Neuronal stem cell (in vitro differentiated cells): ENCODE results near the gene PALS2. TPM values are rescaled to one million over a fixed set of nuclear protein-coding genes. Genes with fewer than 3 reads are reported as not detected.

Experiments
- DNase-seq: peaks from one replicate; pipeline ENCODE4 v3.0.0-alpha.2; 2013; ENCODE audit warnings: low spot score
- H2AFZ ChIP-seq: one replicate; pipeline ENCODE4 v1.6.1; 2013; ENCODE audit warnings: mild to moderate bottlenecking, low read length, inconsistent platforms
- H2AK5ac ChIP-seq: 2 replicates; pipeline ENCODE4 v1.6.1; 2013; ENCODE audit warnings: low read depth, mild to moderate bottlenecking, inconsistent platforms, low read length, moderate library complexity, mixed read lengths
- H2BK120ac ChIP-seq: 2 replicates; pipeline ENCODE4 v1.6.1; 2013; ENCODE audit warnings: low read depth, mild to moderate bottlenecking, inconsistent platforms, low read length, moderate library complexity, mixed read lengths
- H2BK12ac ChIP-seq: one replicate; pipeline ENCODE4 v1.6.1; 2013; ENCODE audit warnings: low read length, inconsistent platforms
- H2BK15ac ChIP-seq: 2 replicates; pipeline ENCODE4 v1.6.1; 2013; ENCODE audit warnings: mild to moderate bottlenecking, low read length, inconsistent platforms, mixed read lengths
- H2BK5ac ChIP-seq: one replicate; pipeline ENCODE4 v1.6.1; 2013; ENCODE audit warnings: inconsistent platforms, mild to moderate bottlenecking, low read length, moderate library complexity
- H3K14ac ChIP-seq: one replicate; pipeline ENCODE4 v1.6.1; 2013; ENCODE audit warnings: low read length, inconsistent platforms
- H3K18ac ChIP-seq: 2 replicates; pipeline ENCODE4 v1.6.1; 2013; ENCODE audit warnings: low read length, inconsistent platforms
- H3K23ac ChIP-seq: 2 replicates; pipeline ENCODE4 v1.6.1; 2013; ENCODE audit warnings: low read depth, mild to moderate bottlenecking, mixed read lengths, low read length, inconsistent platforms; ENCODE audit not compliant: poor library complexity
- H3K27ac ChIP-seq: replicated peaks from 3 replicates; pipeline ENCODE4 v1.5.1; 2013; ENCODE audit warnings: low read length, inconsistent platforms
- H3K27me3 ChIP-seq, 3 experiments: 2 replicates each; pipeline ENCODE4 v1.6.1; 2013; ENCODE audit warnings: low read length in 3 of 3, mild to moderate bottlenecking in 2 of 3, inconsistent platforms in 1 of 3, low read depth in 1 of 3, mixed read lengths in 1 of 3, moderate library complexity in 1 of 3; ENCODE audit not compliant: control insufficient read depth in 3 of 3, insufficient read depth in 3 of 3
- H3K36me3 ChIP-seq, 2 donors: replicated peaks in 1 of 2; 2 replicates each; pipeline ENCODE4 v1.6.1; 2013; ENCODE audit warnings: low read length in 2 of 2; ENCODE audit not compliant: control insufficient read depth in 2 of 2, insufficient read depth in 2 of 2
- H3K4ac ChIP-seq: 2 replicates; pipeline ENCODE4 v1.6.1; 2013; ENCODE audit warnings: inconsistent platforms, mild to moderate bottlenecking, low read length, moderate library complexity
- H3K4me1 ChIP-seq, 2 donors: 1 replicate in 1 of 2; 2 replicates in 1 of 2; pipeline ENCODE4 v1.6.1; 2013; ENCODE audit warnings: low read length in 2 of 2, low read depth in 1 of 2; ENCODE audit not compliant: control insufficient read depth in 2 of 2, insufficient read depth in 1 of 2
- H3K4me2 ChIP-seq: one replicate; pipeline ENCODE4 v1.6.1; 2013; ENCODE audit warnings: mild to moderate bottlenecking, low read length, inconsistent platforms; ENCODE audit not compliant: insufficient read depth, poor library complexity, severe bottlenecking
- H3K4me3 ChIP-seq, 2 donors: 2 replicates each; pipeline ENCODE4 v1.5.1; 2013; ENCODE audit warnings: low read length in 2 of 2, mild to moderate bottlenecking in 2 of 2, inconsistent platforms in 1 of 2, moderate library complexity in 1 of 2
- H3K79me1 ChIP-seq: one replicate; pipeline ENCODE4 v1.6.1; 2013; ENCODE audit warnings: low read depth, mild to moderate bottlenecking, inconsistent platforms, low read length, moderate library complexity
- H3K9ac ChIP-seq: one replicate; pipeline ENCODE4 v1.6.1; 2013; ENCODE audit warnings: mild to moderate bottlenecking, low read depth, low read length, inconsistent platforms; ENCODE audit not compliant: poor library complexity
- H3K9me3 ChIP-seq, 2 donors: replicated peaks in 1 of 2; 2 replicates each; pipeline versions ENCODE3 to v1.6.1; 2013; ENCODE audit warnings: low read length in 2 of 2, mild to moderate bottlenecking in 2 of 2, inconsistent platforms in 1 of 2, low read depth in 1 of 2, mixed read lengths in 1 of 2, moderate library complexity in 1 of 2; ENCODE audit not compliant: control insufficient read depth in 2 of 2, insufficient read depth in 1 of 2
- H4K8ac ChIP-seq: one replicate; pipeline ENCODE4 v1.6.1; 2013; ENCODE audit warnings: low read depth, mild to moderate bottlenecking, inconsistent platforms, low read length, moderate library complexity
- H4K91ac ChIP-seq: one replicate; pipeline ENCODE4 v1.6.1; 2013; ENCODE audit warnings: low read length, low read depth, mild to moderate bottlenecking, inconsistent platforms; ENCODE audit not compliant: poor library complexity
- WGBS, 2 donors: extraction: QIAGEN DNeasy Blood & Tissue Kit; methylation state at CpG; one replicate each; pipeline ENCODE4 v1.1.7; 2013; ENCODE audit warnings: missing lambda C conversion rate in 2 of 2, mixed read lengths in 1 of 2; ENCODE audit not compliant: insufficient read length in 2 of 2, insufficient replicate concordance in 1 of 2; ENCODE audit errors: extremely low coverage in 2 of 2; 5-methylcytosine and 5-hydroxymethylcytosine counted together
- small RNA-seq: library from polyadenylated mRNA; stranded (forward); fragments of <200 nt; extraction: miRNeasy Mini kit (QIAGEN cat#:217004); gene quantifications from one replicate; pipeline ENCODE3, GENCODE V24; 2013; ENCODE audit not compliant: insufficient read depth

PALS2 gene

DNA sequence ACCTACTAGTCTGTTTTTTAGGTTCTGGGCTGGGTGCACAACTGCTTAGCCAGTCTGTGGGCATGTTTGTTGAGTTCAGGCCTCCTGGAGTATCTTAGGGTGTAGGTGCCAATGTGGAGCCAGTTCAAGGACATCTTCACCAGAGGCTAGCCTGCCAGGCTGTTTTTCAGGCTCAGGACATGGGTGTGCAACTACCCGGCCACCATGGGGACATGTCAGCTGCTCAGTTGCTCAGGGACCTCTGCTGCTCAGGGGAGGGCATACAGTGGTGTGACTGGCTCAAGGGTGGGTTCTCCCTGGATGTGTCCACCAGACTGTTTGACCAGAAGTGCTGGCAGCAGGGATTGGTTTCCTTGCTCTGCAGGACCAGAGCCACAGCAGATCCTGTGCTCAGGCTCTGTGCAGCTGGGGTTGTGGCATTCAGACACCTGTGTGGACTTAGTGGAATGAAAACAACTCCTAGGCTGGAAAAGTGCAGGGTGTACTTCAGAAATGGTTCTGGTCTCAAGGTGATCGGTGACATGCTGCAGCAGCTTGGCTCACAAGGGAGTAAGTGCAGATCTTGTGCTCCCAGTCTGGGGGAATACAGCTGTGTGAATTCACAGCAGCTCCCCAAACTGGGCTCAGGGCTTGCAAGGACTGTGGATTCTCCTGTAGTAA lies 44.8 kb downstream of the PALS2 start:
- no peak overlapping the region for H2BK12ac ChIP-seq
- H4K91ac ChIP-seq = no peak overlapping the region
- peak overlapping the region in 1 of 2 donors; percentile 8 for H3K4me3 ChIP-seq
- peaks cover 5% of the 10 kb centered on the region for H3K79me1 ChIP-seq
- no peaks in the 10 kb centered on the region for H3K36me3 ChIP-seq
- no peak for DNase-seq
- no peak overlapping the region for H3K4ac ChIP-seq
- no peak overlapping the region for H3K27ac ChIP-seq
- H3K9ac ChIP-seq = no peak overlapping the region
- no peak overlapping the region for H2AFZ ChIP-seq
- no peak overlapping the region for H2BK5ac ChIP-seq
- peaks cover 2 to 4% of the 10 kb centered on the region in 2 donors for H3K9me3 ChIP-seq
- H3K4me1 ChIP-seq = no peaks in the 10 kb centered on the region
- no peak overlapping the region for H3K4me2 ChIP-seq
- WGBS, 2 donors = no CpG with 5 or more reads among the region's 2 CpGs
- no peak overlapping the region for H2AK5ac ChIP-seq
- no peak overlapping the region for H3K18ac ChIP-seq
- no peak overlapping the region for H4K8ac ChIP-seq
- no peak overlapping the region for H3K14ac ChIP-seq
- H2BK120ac ChIP-seq = no peak overlapping the region
- H3K27me3 ChIP-seq = no peaks in the 10 kb centered on the region
- no peak overlapping the region for H2BK15ac ChIP-seq
- no peak overlapping the region for H3K23ac ChIP-seq

DNA sequence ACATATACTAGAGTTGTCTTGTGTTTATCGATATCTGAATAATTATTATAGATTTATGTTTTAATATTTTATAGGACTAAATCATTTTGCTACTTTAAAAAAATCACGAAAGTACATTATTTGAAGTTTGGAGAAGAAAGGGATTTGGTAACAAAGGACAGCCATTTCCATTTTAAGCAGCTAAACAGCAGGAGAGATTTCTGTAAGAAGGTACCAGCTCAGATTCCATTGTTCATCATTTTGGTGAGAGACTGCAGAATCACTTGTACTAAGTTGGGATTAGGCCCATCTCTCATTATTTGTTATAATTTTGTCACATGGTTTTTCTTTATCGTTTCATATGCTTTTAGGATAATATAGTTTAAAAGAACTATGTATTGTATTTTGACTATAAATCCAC lies 46.7 kb downstream of the PALS2 start:
- WGBS, 2 donors = no CpG with 5 or more reads among the region's 3 CpGs
- H3K4me3 ChIP-seq = no peak overlapping the region
- no peak overlapping the region for H3K4ac ChIP-seq
- no peaks in the 10 kb centered on the region for H3K27me3 ChIP-seq
- DNase-seq = no peak
- H3K23ac ChIP-seq = no peak overlapping the region
- no peak overlapping the region for H2AFZ ChIP-seq
- no peak overlapping the region for H3K4me2 ChIP-seq
- H4K91ac ChIP-seq = no peak overlapping the region
- H2BK15ac ChIP-seq = no peak overlapping the region
- H3K79me1 ChIP-seq = peaks cover 6% of the 10 kb centered on the region
- H2BK5ac ChIP-seq = no peak overlapping the region
- H3K18ac ChIP-seq = no peak overlapping the region
- H3K14ac ChIP-seq = no peak overlapping the region
- no peak overlapping the region for H4K8ac ChIP-seq
- H2BK12ac ChIP-seq = no peak overlapping the region
- no peak overlapping the region for H2AK5ac ChIP-seq
- no peaks in the 10 kb centered on the region for H3K4me1 ChIP-seq
- no peak overlapping the region for H3K27ac ChIP-seq
- H3K9me3 ChIP-seq = peaks cover 2 to 4% of the 10 kb centered on the region in 2 donors
- H3K9ac ChIP-seq = no peak overlapping the region
- no peak overlapping the region for H2BK120ac ChIP-seq
- H3K36me3 ChIP-seq = no peaks in the 10 kb centered on the region

- Histone ChIP-seq H3K9ac (no peak overlapping the region), H3K4ac (no peak overlapping the region), H3K27ac (no peak overlapping the region), H2BK120ac (no peak overlapping the region), H3K4me2 (no peak overlapping the region), H2BK5ac (no peak overlapping the region), H2BK15ac (no peak overlapping the region), H3K18ac (no peak overlapping the region), H4K91ac (no peak overlapping the region), H3K4me1 (no peaks in the 10 kb centered on the region), H3K23ac (no peak overlapping the region), H3K4me3 (no peak overlapping the region), H4K8ac (no peak overlapping the region), H3K14ac (no peak overlapping the region), H3K9me3 (peaks cover 0 to 4% of the 10 kb centered on the region in 2 donors), H3K27me3 (no peaks in the 10 kb centered on the region), H2AK5ac (no peak overlapping the region), H3K79me1 (peaks cover 2% of the 10 kb centered on the region), H2AFZ (no peak overlapping the region), H2BK12ac (no peak overlapping the region), H3K36me3 (no peaks in the 10 kb centered on the region)
- WGBS, 2 donors = no CpG with 5 or more reads among the region's 1 CpG
- DNase-seq = no peak
Measured at GRCh38 chr7:24622646-24623182, 49.5 kb downstream of the PALS2 start.

Small RNAs within 50 kb of the gene (small RNA-seq; reads per million reads assigned to genes)
- not detected for gene RNU6-1103P
- gene SUMO2P14 = not detected
